ENCODE data around the gene ISCU.
A peak's percentile ranks its signal among the peaks of the same experiment; 100 is the strongest.

The ISCU gene

GRCh38 chr12:108518101-108518715, 44.2 kb upstream of the ISCU start:
- Histone ChIP-seq H3K36me3 (ENCODE audit: control insufficient read depth, low read length) (peaks cover 69% of the 10 kb centered on the region), H3K27me3 (ENCODE audit: control insufficient read depth, low read length) (no peaks in the 10 kb centered on the region), H3K4me1 (ENCODE audit: control insufficient read depth, low read length) (peaks cover 22% of the 10 kb centered on the region), H3K4me2 (ENCODE audit: low read length) (no peak overlapping the region), H3K9me2 (replicated peaks; ENCODE audit: control insufficient read depth, low read length) (no peaks in the 10 kb centered on the region), H3K27ac (ENCODE audit: low read depth, low read length) (no peak overlapping the region), H3F3A (ENCODE audit: control insufficient read depth, insufficient read depth) (peaks cover 23% of the 10 kb centered on the region), H4K20me1 (ENCODE audit: control insufficient read depth, insufficient read depth, low read depth, low read length) (peaks cover 4% of the 10 kb centered on the region; the same call in 1 of the 2 replicates), H3K4me3 (ENCODE audit: low read length) (no peak overlapping the region), H3K79me2 (ENCODE audit: control insufficient read depth, low read length) (peaks cover 34% of the 10 kb centered on the region), H3K9me3 (ENCODE audit: control insufficient read depth, insufficient read depth, low read length) (no peaks in the 10 kb centered on the region)
- TF ChIP-seq EZH2phosphoT487 (IDR thresholded peaks at IDR 0.05; ENCODE audit: borderline replicate concordance, low read length) (no peak), CTCF (IDR thresholded peaks at IDR 0.05; ENCODE audit: low read depth, low read length, poor library complexity, severe bottlenecking) (no peak)

DNA sequence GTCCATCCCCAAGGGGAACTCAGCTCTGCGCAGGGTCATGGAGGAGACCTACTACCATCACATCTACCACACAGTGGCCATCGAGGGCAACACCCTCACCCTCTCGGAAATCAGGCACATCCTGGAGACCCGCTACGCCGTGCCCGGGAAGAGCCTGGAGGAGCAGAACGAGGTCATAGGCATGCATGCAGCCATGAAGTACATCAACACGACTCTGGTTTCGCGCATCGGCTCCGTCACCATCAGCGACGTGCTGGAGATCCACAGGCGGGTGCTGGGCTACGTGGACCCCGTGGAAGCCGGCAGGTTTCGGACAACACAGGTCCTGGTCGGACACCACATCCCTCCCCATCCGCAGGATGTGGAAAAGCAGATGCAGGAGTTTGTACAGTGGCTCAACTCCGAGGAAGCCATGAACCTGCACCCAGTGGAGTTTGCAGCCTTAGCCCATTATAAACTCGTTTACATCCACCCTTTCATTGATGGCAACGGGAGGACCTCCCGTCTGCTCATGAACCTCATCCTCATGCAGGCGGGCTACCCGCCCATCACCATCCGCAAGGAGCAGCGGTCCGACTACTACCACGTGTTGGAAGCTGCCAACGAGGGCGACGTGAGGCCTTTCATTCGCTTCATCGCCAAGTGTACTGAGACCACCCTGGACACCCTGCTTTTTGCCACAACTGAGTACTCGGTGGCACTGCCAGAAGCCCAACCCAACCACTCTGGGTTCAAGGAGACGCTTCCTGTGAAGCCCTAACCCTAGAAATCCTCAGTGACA, 43.5 kb upstream of the ISCU start:
- Histone ChIP-seq H3K27me3 (ENCODE audit: control insufficient read depth, low read length) (no peaks in the 10 kb centered on the region), H3F3A (ENCODE audit: control insufficient read depth, insufficient read depth) (peaks cover 16% of the 10 kb centered on the region), H3K4me3 (ENCODE audit: low read length) (no peak overlapping the region), H3K27ac (ENCODE audit: low read depth, low read length) (no peak overlapping the region), H3K4me2 (ENCODE audit: low read length) (no peak overlapping the region), H3K4me1 (ENCODE audit: control insufficient read depth, low read length) (peaks cover 18% of the 10 kb centered on the region), H3K9me2 (replicated peaks; ENCODE audit: control insufficient read depth, low read length) (no peaks in the 10 kb centered on the region), H3K9me3 (ENCODE audit: control insufficient read depth, insufficient read depth, low read length) (no peaks in the 10 kb centered on the region), H4K20me1 (ENCODE audit: control insufficient read depth, insufficient read depth, low read depth, low read length) (peaks cover 4% of the 10 kb centered on the region; the same call in 1 of the 2 replicates), H3K79me2 (ENCODE audit: control insufficient read depth, low read length) (peaks cover 34% of the 10 kb centered on the region), H3K36me3 (ENCODE audit: control insufficient read depth, low read length) (peaks cover 76% of the 10 kb centered on the region)
- TF ChIP-seq CTCF (IDR thresholded peaks at IDR 0.05; ENCODE audit: low read depth, low read length, poor library complexity, severe bottlenecking): no peak
- no peak for TF ChIP-seq EZH2phosphoT487 (IDR thresholded peaks at IDR 0.05; ENCODE audit: borderline replicate concordance, low read length)

GRCh38 chr12:108519558-108519957, 42.8 kb upstream of the ISCU start:
- Histone ChIP-seq H4K20me1 (ENCODE audit: control insufficient read depth, insufficient read depth, low read depth, low read length) (peaks cover 4% of the 10 kb centered on the region; the same call in 1 of the 2 replicates), H3K27ac (ENCODE audit: low read depth, low read length) (no peak overlapping the region), H3K4me2 (ENCODE audit: low read length) (no peak overlapping the region), H3K9me2 (replicated peaks; ENCODE audit: control insufficient read depth, low read length) (no peaks in the 10 kb centered on the region), H3K4me3 (ENCODE audit: low read length) (no peak overlapping the region), H3K9me3 (ENCODE audit: control insufficient read depth, insufficient read depth, low read length) (no peaks in the 10 kb centered on the region), H3K27me3 (ENCODE audit: control insufficient read depth, low read length) (no peaks in the 10 kb centered on the region), H3K4me1 (ENCODE audit: control insufficient read depth, low read length) (peaks cover 12% of the 10 kb centered on the region), H3K36me3 (ENCODE audit: control insufficient read depth, low read length) (peaks cover 82% of the 10 kb centered on the region), H3K79me2 (ENCODE audit: control insufficient read depth, low read length) (peaks cover 34% of the 10 kb centered on the region), H3F3A (ENCODE audit: control insufficient read depth, insufficient read depth) (peaks cover 16% of the 10 kb centered on the region)
- no peak for TF ChIP-seq EZH2phosphoT487 (IDR thresholded peaks at IDR 0.05; ENCODE audit: borderline replicate concordance, low read length)
- peak; percentile 40 for TF ChIP-seq CTCF (IDR thresholded peaks at IDR 0.05; ENCODE audit: low read depth, low read length, poor library complexity, severe bottlenecking)
